Activated CD8-positive, alpha-beta T cell treated with anti-CD3 and anti-CD28 coated beads, Interleukin-2, amount 10 ng/mL, durations not matched to agents 7 days and 5 days (primary cell): ENCODE results near the gene BCAS1. TPM values are rescaled to one million over a fixed set of nuclear protein-coding genes. Genes with fewer than 3 reads are reported as not detected.

Source experiments
- ATAC-seq: fragments of 150-1000 bp; cut with Tn5 transposase; one replicate; pipeline ENCODE4 v1.10.0; 2021; ENCODE audit warnings: moderate library complexity
- CTCF ChIA-PET: fragments of 350-600 bp; sonication (Branson Sonifier 250); formaldehyde crosslinking; loops from one replicate; lab custom pipeline; 2021; ENCODE audit warnings: antibody characterized with exemption; lab: Charles Lee
- POLR2A ChIA-PET: fragments of 350-600 bp; sonication (Branson Sonifier 250); formaldehyde crosslinking; loops from one replicate; lab custom pipeline; 2021; ENCODE audit warnings: antibody characterized with exemption; lab: Charles Lee
- DNase-seq: peaks from one replicate; pipeline ENCODE4 v3.0.0-alpha.2; 2020
- H3K27ac Mint-ChIP-seq: one replicate; pipeline ENCODE4 v1.8.0; 2021; ENCODE audit warnings: mild to moderate bottlenecking, mixed read lengths
- H3K27me3 Mint-ChIP-seq: one replicate; pipeline ENCODE4 v1.8.0; 2021; ENCODE audit warnings: low read depth, mixed read lengths
- H3K36me3 Mint-ChIP-seq: one replicate; pipeline ENCODE4 v1.8.0; 2021; ENCODE audit warnings: low read depth, mixed read lengths
- H3K4me1 Mint-ChIP-seq: one replicate; pipeline ENCODE4 v1.8.0; 2021; ENCODE audit warnings: low read depth, mixed read lengths
- H3K4me3 Mint-ChIP-seq: one replicate; pipeline ENCODE4 v1.8.0; 2021; ENCODE audit warnings: mild to moderate bottlenecking, mixed read lengths
- H3K9me3 Mint-ChIP-seq: one replicate; pipeline ENCODE4 v1.8.0; 2022; ENCODE audit warnings: mixed read lengths; ENCODE audit not compliant: insufficient read depth
- total RNA-seq, 2 experiments: library from RNA; stranded (reverse); gene quantifications; one replicate each; pipeline ENCODE4 v1.2.3, GENCODE V29; 2021

Gene BCAS1
- total RNA-seq, 2 experiments from 2014 or later = not detected

- DNase-seq = no peak
- ATAC-seq = no peak
- POLR2A ChIA-PET = no interaction called here
- no peak overlapping the region for H3K27ac Mint-ChIP-seq
- H3K4me1 Mint-ChIP-seq = peaks cover 4% of the 10 kb centered on the region
- no peaks in the 10 kb centered on the region for H3K9me3 Mint-ChIP-seq
- no peaks in the 10 kb centered on the region for H3K36me3 Mint-ChIP-seq
- CTCF ChIA-PET = interaction anchor here (1.0 kb wide), 1 partner anchor 97 kb away, joined by 3 read pairs; no protein-coding TSS in a partner anchor
- H3K4me3 Mint-ChIP-seq = no peak overlapping the region
- H3K27me3 Mint-ChIP-seq = peaks cover 18% of the 10 kb centered on the region
These were observed 105.7 kb downstream of the BCAS1 start for GRCh38 chr20:53964501-53965253.

DNA sequence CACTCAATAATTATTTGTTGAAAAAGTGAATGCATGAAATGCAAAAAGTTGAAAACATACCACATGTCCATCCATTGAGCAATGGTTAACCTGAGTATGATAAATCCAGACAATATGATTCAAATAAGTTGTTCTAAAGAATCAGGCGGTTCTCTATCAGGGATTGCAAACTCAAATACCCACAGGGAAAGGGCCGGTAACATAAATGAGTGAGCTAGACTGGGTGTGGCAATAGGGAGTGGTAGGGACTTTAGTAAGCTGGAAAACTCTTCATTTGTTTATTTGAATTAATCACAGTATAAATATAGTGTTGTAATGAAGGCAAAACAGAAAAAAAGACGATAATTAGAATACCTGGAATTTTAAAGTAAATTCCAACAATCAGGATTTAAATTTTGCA, 106.3 kb downstream of the BCAS1 start:
- peaks cover 21% of the 10 kb centered on the region for H3K27me3 Mint-ChIP-seq
- H3K4me1 Mint-ChIP-seq = peaks cover 4% of the 10 kb centered on the region
- POLR2A ChIA-PET = no interaction called here

GRCh38 chr20:53963635-53964034, 106.8 kb downstream of the BCAS1 start:
- ATAC-seq (no peak), DNase-seq (no peak)
- CTCF ChIA-PET = interaction anchor here (1.0 kb wide), 1 partner anchor 24 kb away, joined by 3 read pairs; no protein-coding TSS in a partner anchor
- H3K27ac Mint-ChIP-seq = no peak overlapping the region
- POLR2A ChIA-PET = no interaction called here
- H3K4me3 Mint-ChIP-seq = no peak overlapping the region
- peaks cover 4% of the 10 kb centered on the region for H3K4me1 Mint-ChIP-seq
- H3K36me3 Mint-ChIP-seq = no peaks in the 10 kb centered on the region
- peaks cover 21% of the 10 kb centered on the region for H3K27me3 Mint-ChIP-seq
- no peaks in the 10 kb centered on the region for H3K9me3 Mint-ChIP-seq

More for the DNA sequence above, 106.3 kb downstream of the BCAS1 start:
- CTCF ChIA-PET = interaction anchor here (1.0 kb wide), 2 partner anchors 25 to 98 kb away, joined by 3 read pairs; no protein-coding TSS in a partner anchor
- Mint-ChIP-seq H3K27ac (no peak overlapping the region), H3K36me3 (no peaks in the 10 kb centered on the region), H3K4me3 (no peak overlapping the region), H3K9me3 (no peaks in the 10 kb centered on the region)
- DNase-seq (no peak), ATAC-seq (no peak)

GRCh38 chr20:53962388-53962787, 108.0 kb downstream of the BCAS1 start:
- DNase-seq = no peak
- Mint-ChIP-seq H3K36me3 (no peaks in the 10 kb centered on the region), H3K4me3 (no peak overlapping the region), H3K27ac (no peak overlapping the region), H3K27me3 (peaks cover 22% of the 10 kb centered on the region), H3K4me1 (peaks cover 4% of the 10 kb centered on the region), H3K9me3 (no peaks in the 10 kb centered on the region)
- ChIA-PET CTCF (interaction anchor here (0.7 to 1.3 kb wide), 2 partner anchors 415 to 550 kb away, joined by 3 read pairs; no protein-coding TSS in a partner anchor), POLR2A (no interaction called here)
- no peak for ATAC-seq

GRCh38 chr20:53961527-53961926, 108.9 kb downstream of the BCAS1 start:
- ChIA-PET POLR2A (no interaction called here), CTCF (interaction anchor here (1.0 to 1.3 kb wide), 2 partner anchors 549 to 742 kb away, joined by 3 read pairs; no protein-coding TSS in a partner anchor)
- Mint-ChIP-seq H3K4me1 (peaks cover 4% of the 10 kb centered on the region), H3K27me3 (peaks cover 25% of the 10 kb centered on the region), H3K27ac (no peak overlapping the region), H3K4me3 (no peak overlapping the region), H3K36me3 (no peaks in the 10 kb centered on the region), H3K9me3 (no peaks in the 10 kb centered on the region)
- no peak for DNase-seq
- no peak for ATAC-seq

- Mint-ChIP-seq H3K4me1 (peaks cover 4% of the 10 kb centered on the region), H3K36me3 (no peaks in the 10 kb centered on the region), H3K27me3 (peaks cover 26% of the 10 kb centered on the region), H3K27ac (no peak overlapping the region), H3K9me3 (no peaks in the 10 kb centered on the region), H3K4me3 (no peak overlapping the region)
- no peak for DNase-seq
- ATAC-seq = no peak
- ChIA-PET POLR2A (no interaction called here), CTCF (interaction anchor here (1.0 kb wide), 1 partner anchor 741 kb away, joined by 3 read pairs; no protein-coding TSS in a partner anchor)
These were observed 109.7 kb downstream of the BCAS1 start for GRCh38 chr20:53960579-53961272.

DNA sequence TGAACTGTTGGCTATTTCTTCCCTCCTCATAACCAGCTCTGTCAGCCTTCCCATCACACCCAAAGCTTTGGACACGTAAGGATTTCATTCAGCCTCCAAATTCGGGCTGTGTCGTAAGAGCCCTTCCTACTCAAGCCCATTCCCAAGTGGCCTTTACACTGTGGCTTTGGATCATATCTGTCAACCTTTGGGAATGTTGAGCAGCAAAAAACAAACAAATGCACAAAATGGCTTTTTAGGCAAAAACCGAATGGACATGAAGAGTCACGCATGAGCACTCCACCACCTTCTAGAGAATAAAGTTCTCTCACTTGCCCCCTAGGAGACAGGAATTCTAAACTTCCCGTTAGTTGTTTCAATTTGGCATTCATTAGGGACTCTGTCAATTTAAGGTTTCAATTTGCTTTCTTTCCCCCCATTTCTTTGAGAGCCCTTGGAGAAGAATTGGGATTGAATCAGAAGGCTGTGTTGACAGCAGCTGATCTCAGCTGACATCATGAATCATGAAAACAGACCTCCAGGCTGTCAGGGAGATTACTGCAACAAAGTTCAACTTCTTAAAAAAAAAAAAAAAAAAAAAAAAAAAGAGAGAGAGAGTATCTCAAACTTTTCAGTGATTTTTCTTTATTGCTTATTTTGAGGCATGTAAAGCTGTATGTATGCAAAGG, 110.3 kb downstream of the BCAS1 start:
- POLR2A ChIA-PET = no interaction called here

DNA sequence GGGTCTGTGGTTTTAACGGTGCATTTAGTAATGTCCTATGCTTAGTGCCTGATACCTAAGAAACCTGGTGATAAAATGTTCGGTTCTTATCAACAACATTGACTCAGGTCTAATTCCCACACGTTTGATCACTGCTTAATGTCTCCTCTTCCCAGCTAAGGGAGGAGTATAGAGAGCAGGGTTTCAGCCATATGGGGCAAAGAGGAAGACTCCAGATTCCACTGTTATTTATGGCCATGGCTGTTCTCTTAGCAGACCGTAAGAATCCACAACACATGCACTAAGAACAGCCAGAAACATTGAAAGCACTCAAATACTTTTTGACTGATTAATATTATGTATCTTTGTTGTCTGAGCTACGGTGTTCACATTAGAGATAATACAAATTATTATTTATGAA, 112.1 kb downstream of the BCAS1 start:
- Mint-ChIP-seq H3K4me3 (no peak overlapping the region), H3K4me1 (peaks cover 4% of the 10 kb centered on the region), H3K9me3 (no peaks in the 10 kb centered on the region), H3K27ac (no peak overlapping the region), H3K27me3 (peaks cover 22% of the 10 kb centered on the region), H3K36me3 (no peaks in the 10 kb centered on the region)
- ATAC-seq (no peak), DNase-seq (no peak)
- POLR2A ChIA-PET = interaction anchor here (0.5 to 1.1 kb wide), 2 partner anchors 8 to 14 kb away, joined by 3 to 4 read pairs; no protein-coding TSS in a partner anchor
- CTCF ChIA-PET = interaction anchor here (0.7 to 1.1 kb wide), 5 partner anchors 8 to 105 kb away, joined by 3 to 4 read pairs (median 3); no protein-coding TSS in a partner anchor

More for the DNA sequence above, 110.3 kb downstream of the BCAS1 start:
- no peak for ATAC-seq
- Mint-ChIP-seq H3K27me3 (peaks cover 26% of the 10 kb centered on the region), H3K4me1 (peaks cover 4% of the 10 kb centered on the region), H3K36me3 (no peaks in the 10 kb centered on the region), H3K9me3 (no peaks in the 10 kb centered on the region), H3K27ac (no peak overlapping the region), H3K4me3 (no peak overlapping the region)
- CTCF ChIA-PET = no interaction called here
- no peak for DNase-seq

- Mint-ChIP-seq H3K9me3 (no peaks in the 10 kb centered on the region), H3K27ac (no peak overlapping the region), H3K4me3 (no peak overlapping the region), H3K27me3 (peaks cover 22% of the 10 kb centered on the region), H3K36me3 (no peaks in the 10 kb centered on the region), H3K4me1 (peaks cover 4% of the 10 kb centered on the region)
- ATAC-seq (no peak), DNase-seq (no peak)
- ChIA-PET CTCF (interaction anchor here (0.7 to 0.9 kb wide), 2 partner anchors 18 to 106 kb away, joined by 3 read pairs; no protein-coding TSS in a partner anchor), POLR2A (interaction anchor here (0.6 to 1.1 kb wide), 2 partner anchors 8 to 361 kb away, joined by 3 to 4 read pairs; no protein-coding TSS in a partner anchor)
These were observed 112.8 kb downstream of the BCAS1 start for GRCh38 chr20:53957451-53958172.

- no peak for DNase-seq
- ChIA-PET CTCF (interaction anchor here (0.9 to 2.2 kb wide), 3 partner anchors 16 to 106 kb away, joined by 3 to 5 read pairs (median 4); no protein-coding TSS in a partner anchor), POLR2A (no interaction called here)
- H3K27ac Mint-ChIP-seq = no peak overlapping the region
- H3K4me1 Mint-ChIP-seq = peaks cover 5% of the 10 kb centered on the region
- peaks cover 4% of the 10 kb centered on the region for H3K36me3 Mint-ChIP-seq
- no peak for ATAC-seq
- H3K9me3 Mint-ChIP-seq = peaks cover 9% of the 10 kb centered on the region
- H3K4me3 Mint-ChIP-seq = no peak overlapping the region
- H3K27me3 Mint-ChIP-seq = peaks cover 15% of the 10 kb centered on the region
These were observed 114.2 kb downstream of the BCAS1 start for GRCh38 chr20:53956013-53956715.
